MV-4-11 (cell line): ENCODE results near the gene THOC6.
"Not testable (repeated sequence)": the region's sequence is repeated elsewhere in the genome, so short reads cannot be mapped to it uniquely, and the experiment has no call there.

ENCODE experiments used
- DNase-seq: peaks from one replicate; lab custom pipeline; 2025; lab: John Stamatoyannopoulos, UW

The THOC6 gene

DNA sequence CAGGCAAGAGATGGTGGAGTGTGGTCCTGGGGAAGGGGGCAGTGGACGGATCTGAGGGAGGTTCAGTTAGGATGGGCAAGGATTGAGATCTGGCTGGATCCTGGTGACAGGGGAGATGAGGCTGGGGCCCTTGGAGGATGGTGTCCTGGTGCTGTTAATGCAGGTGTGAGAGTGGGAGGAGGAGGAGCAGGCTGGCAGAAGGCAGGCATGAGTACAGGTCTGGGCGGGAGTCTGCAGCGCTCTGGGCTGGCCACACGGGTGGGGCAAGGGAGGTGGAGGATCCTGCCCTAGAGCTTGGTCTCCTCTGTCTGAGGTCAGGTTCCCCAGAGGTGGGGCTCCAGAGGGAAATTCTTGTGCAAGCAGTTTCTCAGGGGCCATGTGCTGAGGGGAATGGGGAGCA is 48.3 kb downstream of the THOC6 start:
- not testable (repeated sequence) for DNase-seq

DNA sequence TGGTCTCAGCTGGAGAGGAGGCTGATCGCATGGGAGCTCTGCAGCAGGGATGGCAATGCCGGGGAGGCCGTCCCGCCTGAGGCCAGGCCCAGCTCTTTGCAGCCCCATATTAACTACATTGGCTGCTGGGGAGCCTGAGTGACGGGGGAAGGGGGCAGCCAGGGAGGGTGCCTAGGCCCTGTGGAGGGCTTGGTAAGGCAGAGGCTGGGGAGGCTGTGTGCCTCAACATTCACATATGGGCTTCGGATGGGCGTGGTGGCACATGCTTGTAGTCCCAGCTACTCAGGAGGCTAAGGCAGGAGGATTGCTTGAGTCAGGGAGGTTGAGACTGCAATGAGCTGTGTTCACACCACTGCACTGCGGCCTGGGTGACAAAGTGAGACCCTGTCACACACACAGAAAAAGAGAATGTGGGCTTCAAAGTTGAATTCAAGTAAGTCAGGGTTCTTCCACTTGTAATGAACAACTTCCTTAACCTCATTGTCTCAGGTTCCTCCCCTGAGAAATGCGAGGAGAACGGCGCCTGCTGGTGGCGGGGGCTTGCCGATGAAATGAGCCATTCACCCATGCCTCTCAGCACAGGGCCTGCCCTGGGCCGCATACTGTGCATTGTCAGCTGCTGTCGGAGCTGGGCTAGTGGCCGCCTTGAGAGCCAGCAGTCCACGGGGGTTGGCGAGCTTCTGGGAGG is 48.9 kb downstream of the THOC6 start:
- DNase-seq: not testable (repeated sequence)

- DNase-seq: no peak
These were observed 49.6 kb downstream of the THOC6 start for GRCh38 chr16:3073448-3073847.

DNA sequence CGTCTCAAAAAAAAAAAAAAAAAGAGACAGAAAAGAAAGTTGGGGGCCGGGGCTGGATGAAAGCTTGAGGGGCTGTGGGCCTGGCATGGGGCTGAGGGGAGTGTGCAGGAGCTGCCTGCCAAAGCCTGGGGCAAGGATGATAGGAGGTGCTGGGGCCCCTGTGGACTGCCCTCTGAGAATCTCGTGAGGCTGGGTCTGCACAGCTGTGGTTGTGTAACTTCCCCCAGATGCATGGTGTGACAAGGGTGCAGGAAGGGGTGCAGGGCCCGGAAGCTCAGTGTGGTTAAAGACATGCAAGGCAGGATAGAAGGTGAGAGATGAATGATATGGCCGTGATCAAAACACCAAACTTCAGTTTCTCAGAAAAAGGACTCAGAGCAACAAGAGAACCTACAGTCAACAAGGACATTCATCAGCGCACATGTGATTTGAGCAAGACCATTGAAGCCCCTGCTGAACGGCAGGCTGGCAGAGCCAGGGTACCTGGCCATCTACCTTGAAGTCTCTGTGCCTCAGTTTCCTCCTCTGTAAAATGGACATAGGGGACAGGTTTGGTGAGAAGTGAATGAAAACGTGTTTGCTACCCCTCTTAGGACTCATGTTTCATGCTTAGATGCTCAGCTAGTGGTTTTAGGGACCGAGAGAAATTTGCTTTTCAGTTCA is 51.2 kb downstream of the THOC6 start:
- peak; percentile 79 for DNase-seq

GRCh38 chr16:3075523-3075915 is 51.7 kb downstream of the THOC6 start:
- DNase-seq: no peak

GRCh38 chr16:3075946-3076345 is 52.1 kb downstream of the THOC6 start:
- DNase-seq: not testable (repeated sequence)

DNA sequence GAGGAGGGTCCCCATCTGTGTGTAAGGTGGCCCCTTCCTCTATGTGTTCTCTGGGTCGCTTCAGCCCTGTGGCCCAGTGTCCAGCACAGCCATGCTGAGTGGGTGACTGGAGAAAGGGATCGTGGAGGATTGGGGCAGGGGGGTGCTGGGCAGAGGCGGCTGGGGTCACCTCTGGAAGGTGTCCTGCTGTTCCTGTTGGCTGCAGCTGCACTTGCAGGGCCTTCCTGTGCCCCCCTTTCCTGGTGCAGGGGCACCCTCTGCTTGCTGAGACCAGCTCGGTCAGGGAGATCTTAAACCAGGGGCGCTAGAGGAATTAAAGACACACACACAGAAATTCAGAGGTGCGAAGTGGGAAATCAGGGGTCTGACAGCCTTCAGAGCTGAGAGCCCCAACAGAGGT is 52.7 kb downstream of the THOC6 start:
- no peak for DNase-seq
